HepG2 (cell line): ENCODE results near the gene XXYLT1. TPM values are rescaled to one million over a fixed set of nuclear protein-coding genes. Genes with fewer than 3 reads are reported as not detected.

Experiments
- ATAC-seq: fragments of 200-7000 bp; cut with Tn5 transposase; 3 replicates; pipeline ENCODE4 v1.9.1; 2020; ENCODE audit warnings: mild to moderate bottlenecking, moderate library complexity
- BruUV-seq: library from RNA; stranded (reverse); fragments of 400-500 nt; replicated peaks from 2 replicates; lab custom pipeline; 2021; lab: Mats Ljungman, UMichigan
- CTCF ChIA-PET: fragments of 300-600 bp; formaldehyde crosslinking; extraction: SDS; loops from one replicate; lab custom pipeline; 2021; ENCODE audit warnings: low total read pairs, inconsistent platforms, low intra/inter-chr PET ratio; lab: Yijun Ruan, JAX
- POLR2A ChIA-PET: fragments of 350-600 bp; sonication (Branson Sonifier 250); formaldehyde crosslinking; loops from one replicate; lab custom pipeline; 2020; ENCODE audit warnings: antibody characterized with exemption, inconsistent platforms; lab: Yijun Ruan, JAX
- DNase-seq: peaks from one replicate; pipeline ENCODE4 v3.0.0-alpha.2; 2015; ENCODE audit warnings: low spot score
- FAIRE-seq: peaks from 3 replicates; lab custom pipeline; 2011; peaks lifted over from hg19 to GRCh38; lab: Jason Lieb, UNC
- H2AFZ ChIP-seq: one replicate; pipeline ENCODE4 v1.6.1; 2011; ENCODE audit warnings: low read length, inconsistent platforms
- H3K27ac ChIP-seq: fragments of 300-600 bp; 3 replicates; pipeline ENCODE4 v1.8.0; 2011; ENCODE audit warnings: mixed run types, mild to moderate bottlenecking, mixed read lengths, low read length, inconsistent platforms; ENCODE audit not compliant: insufficient read depth; ENCODE audit errors: extremely low read length
- H3K27me3 ChIP-seq, 2 experiments: fragments of 200-600 bp in 1 of 2; 2 replicates in 1 of 2; 3 replicates in 1 of 2; pipeline versions ENCODE4 v1.6.0 to v1.8.0; 2011; ENCODE audit warnings: low read length in 2 of 2, mild to moderate bottlenecking in 2 of 2, moderate library complexity in 2 of 2, inconsistent platforms in 1 of 2; ENCODE audit not compliant: insufficient read depth in 2 of 2, control insufficient read depth in 1 of 2
- H3K36me3 ChIP-seq, 2 experiments: fragments of 200-600 bp in 1 of 2; replicated peaks in 1 of 2; 2 replicates in 1 of 2; 3 replicates in 1 of 2; pipeline versions ENCODE4 v1.5.1 to v1.8.0; 2011; ENCODE audit warnings: low read length in 2 of 2, inconsistent platforms in 1 of 2; ENCODE audit not compliant: insufficient read depth in 2 of 2, control insufficient read depth in 1 of 2
- H3K4me1 ChIP-seq: 2 replicates; pipeline ENCODE4 v1.5.1; 2012; ENCODE audit warnings: low read length, inconsistent platforms; ENCODE audit not compliant: insufficient read depth
- H3K4me2 ChIP-seq: 2 replicates; pipeline ENCODE4 v1.6.0; 2011; ENCODE audit warnings: low read depth, low read length, inconsistent platforms
- H3K4me3 ChIP-seq, 3 experiments: fragments of 200-600 bp in 1 of 3; sonication (generic), shearing (Covaris generic) in 1 of 3; replicated peaks in 1 of 3; 2 replicates each; pipeline ENCODE4 v1.5.1; 2011 to 2016; ENCODE audit warnings: low read length in 3 of 3, inconsistent platforms in 2 of 3, low read depth in 2 of 3, mild to moderate bottlenecking in 2 of 3, control low read depth in 1 of 3, mixed read lengths in 1 of 3; ENCODE audit not compliant: insufficient read depth in 1 of 3
- H3K79me2 ChIP-seq: one replicate; pipeline ENCODE4 v1.6.1; 2011; ENCODE audit warnings: low read length, inconsistent platforms; ENCODE audit not compliant: insufficient read depth
- H3K9ac ChIP-seq: 2 replicates; pipeline ENCODE4 v1.6.0; 2011; ENCODE audit warnings: mild to moderate bottlenecking, low read depth, low read length, inconsistent platforms; ENCODE audit not compliant: insufficient read depth
- H3K9me3 ChIP-seq: 2 replicates; pipeline ENCODE4 v1.5.1; 2012; ENCODE audit warnings: mild to moderate bottlenecking, low read length
- H4K20me1 ChIP-seq: 2 replicates; pipeline ENCODE4 v1.6.0; 2011; ENCODE audit warnings: inconsistent platforms, mild to moderate bottlenecking, low read length, moderate library complexity; ENCODE audit not compliant: insufficient read depth
- E2F2 ChIP-seq: sonication (generic); formaldehyde crosslinking; IDR thresholded peaks from 2 replicates; pipeline ENCODE4 v1.4.0; 2020; ENCODE audit warnings: missing genetic modification reagents, borderline replicate concordance
- MIER2 ChIP-seq: IDR thresholded peaks from 2 replicates; pipeline ENCODE4 v1.6.1; 2016; ENCODE audit warnings: missing biosample characterization, missing genetic modification reagents
- MLX ChIP-seq: IDR thresholded peaks from 2 replicates; pipeline ENCODE4 v1.6.1; 2016
- WGBS: methylation state at CpG from one replicate; pipeline ENCODE4 v1.1.6; 2017; ENCODE audit warnings: low lambda C conversion rate; 5-methylcytosine and 5-hydroxymethylcytosine counted together
- in situ Hi-C: cut with HindIII; loops from 2 replicates; pipeline ENCODE4 v1.10.0; 2017; ENCODE audit warnings: low pct_unique_long_range_greater_than_20kb; ENCODE audit not compliant: extremely low pct_ligation_motif_present
- intact Hi-C: fragments of 100-400 bp; cut with micrococcal nuclease; formaldehyde crosslinking; loops from one replicate; pipeline ENCODE4 v1.10.0; 2022; ENCODE audit not compliant: unreplicated experiment
- polyA plus RNA-seq, 8 experiments: library from polyadenylated mRNA; depleted of rRNA in 3 of 8; stranded (reverse) in 7 of 8; unstranded in 1 of 8; fragments of >200 nt; fragmentation: Illumina TruSeq in 4 of 8; extraction: Trizol in 4 of 8; gene quantifications; 2 replicates each; pipeline versions ENCODE4 v1.2.1 to v1.2.3, GENCODE V29; 2011 to 2016; ENCODE audit warnings: low read depth in 4 of 8, missing spikeins in 1 of 8, mixed read lengths in 1 of 8; ENCODE audit not compliant: insufficient read depth in 1 of 8
- total RNA-seq, 5 experiments: library from RNA; depleted of rRNA; stranded (reverse); fragments of >200 nt; fragmentation: Illumina TruSeq; extraction: Trizol; gene quantifications; 2 replicates each; pipeline ENCODE4 v1.2.3, GENCODE V29; 2016; ENCODE audit warnings: low read depth in 1 of 5

Gene XXYLT1
- total and polyA plus RNA-seq, 2 of the 13 experiments (the other 11 are each of a cell fraction or from before 2014, with no cell fraction given) = 17.7 to 19.0 TPM

GRCh38 chr3:195062866-195063540, 208.0 kb downstream of the XXYLT1 start:
- BruUV-seq = no TSS peak
- no peak overlapping the region for H3K4me3 ChIP-seq
- no peak overlapping the region for H3K27ac ChIP-seq
- no peak overlapping the region for H3K4me2 ChIP-seq
- TF ChIP-seq MLX (CRISPR knock-in tag) (no peak), E2F2 (CRISPR knock-in tag) (no peak), MIER2 (CRISPR knock-in tag) (no peak)
- H3K9ac ChIP-seq = no peak overlapping the region
- no peaks in the 10 kb centered on the region for H3K79me2 ChIP-seq
- no peaks in the 10 kb centered on the region for H3K9me3 ChIP-seq
- in situ Hi-C loops (no loop called here), intact Hi-C loops (loop anchor here (10.0 kb wide), 1 partner anchor 58 kb away; no protein-coding TSS in a partner anchor)
- H4K20me1 ChIP-seq = no peaks in the 10 kb centered on the region
- ATAC-seq (peak; percentile 18; the same call in 2 of the 3 replicates), FAIRE-seq (no peak), DNase-seq (no peak)
- CTCF ChIA-PET = no interaction called here
- H3K4me1 ChIP-seq = peaks cover 49% of the 10 kb centered on the region
- 44% methylated on average over 10 of the region's 20 CpGs for WGBS
- H2AFZ ChIP-seq = no peak overlapping the region
- H3K36me3 ChIP-seq = 0 out of 5 replicates have a peak, but pooled peaks cover 0 to 2% of the 10 kb centered on the region in 2 experiments
- POLR2A ChIA-PET = interaction anchor here (0.8 kb wide), 1 partner anchor 391 kb away, joined by 3 read pairs; the partner anchor contains the start of gene LSG1
- peaks cover 3 to 11% of the 10 kb centered on the region in 2 experiments; a peak in 1 of 5 replicates for H3K27me3 ChIP-seq
